Measurements from ENCODE around the gene TLE3.

- TF ChIP-seq, protein P1, sequence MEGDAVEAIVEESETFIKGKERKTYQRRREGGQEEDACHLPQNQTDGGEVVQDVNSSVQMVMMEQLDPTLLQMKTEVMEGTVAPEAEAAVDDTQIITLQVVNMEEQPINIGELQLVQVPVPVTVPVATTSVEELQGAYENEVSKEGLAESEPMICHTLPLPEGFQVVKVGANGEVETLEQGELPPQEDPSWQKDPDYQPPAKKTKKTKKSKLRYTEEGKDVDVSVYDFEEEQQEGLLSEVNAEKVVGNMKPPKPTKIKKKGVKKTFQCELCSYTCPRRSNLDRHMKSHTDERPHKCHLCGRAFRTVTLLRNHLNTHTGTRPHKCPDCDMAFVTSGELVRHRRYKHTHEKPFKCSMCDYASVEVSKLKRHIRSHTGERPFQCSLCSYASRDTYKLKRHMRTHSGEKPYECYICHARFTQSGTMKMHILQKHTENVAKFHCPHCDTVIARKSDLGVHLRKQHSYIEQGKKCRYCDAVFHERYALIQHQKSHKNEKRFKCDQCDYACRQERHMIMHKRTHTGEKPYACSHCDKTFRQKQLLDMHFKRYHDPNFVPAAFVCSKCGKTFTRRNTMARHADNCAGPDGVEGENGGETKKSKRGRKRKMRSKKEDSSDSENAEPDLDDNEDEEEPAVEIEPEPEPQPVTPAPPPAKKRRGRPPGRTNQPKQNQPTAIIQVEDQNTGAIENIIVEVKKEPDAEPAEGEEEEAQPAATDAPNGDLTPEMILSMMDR (IDR thresholded peaks at IDR 0.05; ENCODE audit: insufficient read depth, low read depth, low read length), result no peak
- no peak for TF ChIP-seq EZH2 (IDR thresholded peaks at IDR 0.05; ENCODE audit: insufficient read depth, low read length)
Observed at GRCh38 chr15:70084461-70084860, 13.3 kb downstream of the TLE3 start.

All from astrocyte (in vitro differentiated cells and primary cell).